OCI-LY7 (cell line): ENCODE data around the gene AUTS2. TPM values are rescaled to one million over a fixed set of nuclear protein-coding genes. Genes with fewer than 3 reads are reported as not detected.

Experiments
- BruUV-seq: library from RNA; stranded (reverse); fragments of 400-500 nt; replicated peaks from 2 replicates; lab custom pipeline; 2021; lab: Mats Ljungman, UMichigan
- CTCF ChIA-PET: fragments of 300-600 bp; sonication (Branson Sonifier 250); formaldehyde crosslinking; loops from one replicate; lab custom pipeline; 2022; ENCODE audit warnings: antibody characterized with exemption; ENCODE audit not compliant: unreplicated experiment; lab: Charles Lee
- POLR2A ChIA-PET: fragments of 300-600 bp; sonication (Branson Sonifier 250); formaldehyde crosslinking; loops from one replicate; lab custom pipeline; 2022; ENCODE audit warnings: antibody characterized with exemption; lab: Charles Lee
- DNase-seq: peaks from one replicate; pipeline ENCODE4 v3.0.0-alpha.2; 2015; ENCODE audit warnings: low spot score
- H2AFZ ChIP-seq: fragments of 200-600 bp; sonication (generic), shearing (Covaris generic); 2 replicates; pipeline ENCODE4 v1.6.1; 2014; ENCODE audit warnings: mild to moderate bottlenecking, antibody characterized with exemption, low read length, moderate library complexity
- H3K27ac ChIP-seq: fragments of 200-600 bp; sonication (generic); 2 replicates; pipeline ENCODE4 v1.5.1; 2014; ENCODE audit warnings: mixed run types, low read depth, mild to moderate bottlenecking, moderate library complexity, low read length, inconsistent platforms; ENCODE audit not compliant: poor library complexity, severe bottlenecking
- H3K36me3 ChIP-seq: fragments of 200-600 bp; sonication (generic); 2 replicates; pipeline ENCODE4 v1.6.1; 2014; ENCODE audit warnings: mild to moderate bottlenecking, antibody characterized with exemption, low read length, moderate library complexity, mixed read lengths; ENCODE audit not compliant: insufficient read depth
- H3K4me1 ChIP-seq: fragments of 200-600 bp; sonication (generic); 2 replicates; pipeline ENCODE4 v1.5.1; 2014; ENCODE audit warnings: mild to moderate bottlenecking, low read length; ENCODE audit not compliant: insufficient read depth, poor library complexity, severe bottlenecking
- H3K4me2 ChIP-seq: fragments of 200-600 bp; sonication (generic); 2 replicates; pipeline ENCODE4 v1.6.1; 2014; ENCODE audit warnings: mild to moderate bottlenecking, low read length
- H3K4me3 ChIP-seq: fragments of 200-600 bp; sonication (generic); 2 replicates; pipeline ENCODE4 v1.5.1; 2014; ENCODE audit warnings: mild to moderate bottlenecking, low read depth, low read length; ENCODE audit not compliant: poor library complexity, severe bottlenecking
- H3K79me2 ChIP-seq: fragments of 200-600 bp; sonication (generic); 2 replicates; pipeline ENCODE4 v1.6.1; 2016; ENCODE audit warnings: low read depth, mild to moderate bottlenecking, low read length, moderate library complexity, mixed read lengths; ENCODE audit not compliant: insufficient read depth
- H3K9me2 ChIP-seq: fragments of 200-600 bp; sonication (generic); 2 replicates; pipeline ENCODE4 v1.6.1; 2016; ENCODE audit warnings: mild to moderate bottlenecking, low read length, mixed read lengths; ENCODE audit not compliant: insufficient read depth
- H3K9me3 ChIP-seq: fragments of 200-600 bp; sonication (generic); 2 replicates; pipeline ENCODE4 v1.6.1; 2014; ENCODE audit warnings: mild to moderate bottlenecking, mixed run types, low read length, mixed read lengths
- H4K20me1 ChIP-seq: fragments of 200-600 bp; sonication (generic); 2 replicates; pipeline ENCODE4 v1.6.1; 2014; ENCODE audit warnings: mild to moderate bottlenecking, antibody characterized with exemption, low read length, moderate library complexity, mixed read lengths; ENCODE audit not compliant: insufficient read depth
- CTCF ChIP-seq: fragments of 200-600 bp; sonication (generic); conservative IDR thresholded peaks from 2 replicates; pipeline ENCODE4 v1.5.1; 2014; ENCODE audit warnings: mild to moderate bottlenecking, antibody characterized with exemption, low read length, moderate library complexity, mixed read lengths
- EZH2phosphoT487 ChIP-seq: fragments of 200-600 bp; sonication (generic); IDR thresholded peaks from 2 replicates; pipeline ENCODE4 v1.6.1; 2018; ENCODE audit warnings: low read depth, borderline replicate concordance, mild to moderate bottlenecking, mixed run types, antibody characterized with exemption, low read length, moderate library complexity, mixed read lengths
- intact Hi-C: fragments of 100-400 bp; cut with micrococcal nuclease; formaldehyde crosslinking; loops from one replicate; pipeline ENCODE4 v1.10.0; 2022; ENCODE audit not compliant: unreplicated experiment
- total RNA-seq, 2 experiments: library from RNA; depleted of rRNA in 1 of 2; stranded (reverse); fragments of >200 nt in 1 of 2; shearing (Covaris generic) in 1 of 2; gene quantifications; 2 replicates each; pipeline ENCODE4 v1.2.3, GENCODE V29; 2014 to 2022

AUTS2 gene
- total RNA-seq, 2 experiments from 2014 or later: 37.9 to 78.5 TPM

- BruUV-seq: no TSS peak
- TF ChIP-seq CTCF (no peak), EZH2phosphoT487 (no peak)
- peak overlapping the region; percentile 86 for H3K4me2 ChIP-seq
- POLR2A ChIA-PET: interaction anchor here (0.6 to 5.1 kb wide), 11 partner anchors 10 to 314 kb away, joined by 3 to 35 read pairs (median 3); no protein-coding TSS in a partner anchor
- no peak overlapping the region for H2AFZ ChIP-seq
- no peaks in the 10 kb centered on the region for H4K20me1 ChIP-seq
- peaks cover 79% of the 10 kb centered on the region for H3K79me2 ChIP-seq
- CTCF ChIA-PET: interaction anchor here (0.6 to 1.2 kb wide), 2 partner anchors 8 to 9 kb away, joined by 3 read pairs; no protein-coding TSS in a partner anchor
- DNase-seq: no peak
- intact Hi-C loops: loop anchor here (5.0 to 10.0 kb wide), 3 partner anchors 343 to 1003 kb away; no protein-coding TSS in a partner anchor
- no peaks in the 10 kb centered on the region for H3K9me2 ChIP-seq
- H3K4me3 ChIP-seq: peak overlapping the region; percentile 49
- peak overlapping the region; percentile 98 for H3K27ac ChIP-seq
- peaks cover 88% of the 10 kb centered on the region for H3K4me1 ChIP-seq
- no peaks in the 10 kb centered on the region; the same call in 1 of the 2 replicates for H3K9me3 ChIP-seq
- peaks cover 16% of the 10 kb centered on the region for H3K36me3 ChIP-seq
Measured at GRCh38 chr7:69691327-69691726, 93.1 kb downstream of the AUTS2 start.

GRCh38 chr7:69691734-69692133 is 93.5 kb downstream of the AUTS2 start:
- H3K9me2 ChIP-seq: no peaks in the 10 kb centered on the region
- no TSS peak for BruUV-seq
- peak overlapping the region; percentile 98 for H3K27ac ChIP-seq
- intact Hi-C loops: loop anchor here (5.0 to 10.0 kb wide), 3 partner anchors 343 to 1003 kb away; no protein-coding TSS in a partner anchor
- H3K79me2 ChIP-seq: peaks cover 79% of the 10 kb centered on the region
- peaks cover 88% of the 10 kb centered on the region for H3K4me1 ChIP-seq
- CTCF ChIA-PET: interaction anchor here (0.6 to 1.2 kb wide), 2 partner anchors 9 to 10 kb away, joined by 3 read pairs; no protein-coding TSS in a partner anchor
- no peaks in the 10 kb centered on the region; the same call in 1 of the 2 replicates for H3K9me3 ChIP-seq
- no peak; the same call in 1 of the 2 replicates for TF ChIP-seq CTCF
- TF ChIP-seq EZH2phosphoT487: no peak
- peak overlapping the region; percentile 49 for H3K4me3 ChIP-seq
- H4K20me1 ChIP-seq: no peaks in the 10 kb centered on the region
- H2AFZ ChIP-seq: no peak overlapping the region
- no peak for DNase-seq
- peak overlapping the region; percentile 86 for H3K4me2 ChIP-seq
- peaks cover 16% of the 10 kb centered on the region for H3K36me3 ChIP-seq
- POLR2A ChIA-PET: interaction anchor here (0.6 to 5.1 kb wide), 13 partner anchors 9 to 314 kb away, joined by 3 to 35 read pairs (median 4); no protein-coding TSS in a partner anchor

GRCh38 chr7:69692611-69693010 is 94.3 kb downstream of the AUTS2 start:
- Histone ChIP-seq H3K4me3 (peak overlapping the region; percentile 49), H3K27ac (peak overlapping the region; percentile 98), H3K4me1 (peaks cover 88% of the 10 kb centered on the region), H3K79me2 (peaks cover 79% of the 10 kb centered on the region), H3K9me3 (no peaks in the 10 kb centered on the region; the same call in 1 of the 2 replicates), H3K9me2 (no peaks in the 10 kb centered on the region), H2AFZ (no peak overlapping the region), H4K20me1 (no peaks in the 10 kb centered on the region), H3K4me2 (peak overlapping the region; percentile 86), H3K36me3 (peaks cover 16% of the 10 kb centered on the region)
- CTCF ChIA-PET: interaction anchor here (0.5 to 1.2 kb wide), 2 partner anchors 11 to 91 kb away, joined by 3 read pairs; no protein-coding TSS in a partner anchor
- DNase-seq: no peak
- no TSS peak for BruUV-seq
- intact Hi-C loops: loop anchor here (5.0 to 10.0 kb wide), 3 partner anchors 342 to 1002 kb away; no protein-coding TSS in a partner anchor
- POLR2A ChIA-PET: interaction anchor here (0.7 to 3.3 kb wide), 9 partner anchors 9 to 1258 kb away, joined by 3 to 16 read pairs (median 4); no protein-coding TSS in a partner anchor
- TF ChIP-seq EZH2phosphoT487 (no peak), CTCF (no peak)
